Epithelial cell of esophagus (primary cell): ENCODE measurements around the gene MSH3.

Experiments used
- DNase-seq: peaks from one replicate; pipeline ENCODE4 v3.0.0; 2010; ENCODE audit warnings: low read depth
- H3K4me3 ChIP-seq: 2 replicates; pipeline ENCODE4 v1.5.1; 2011; ENCODE audit warnings: mild to moderate bottlenecking, low read length, control low read depth
- TF ChIP-seq, protein P1 (sequence below): IDR thresholded peaks from 2 replicates; pipeline ENCODE4 v1.5.1; 2011; ENCODE audit warnings: low read depth, mild to moderate bottlenecking, low read length, control low read depth, inconsistent platforms; ENCODE audit not compliant: insufficient read depth; ENCODE audit errors: missing control alignments

MSH3 gene

DNA sequence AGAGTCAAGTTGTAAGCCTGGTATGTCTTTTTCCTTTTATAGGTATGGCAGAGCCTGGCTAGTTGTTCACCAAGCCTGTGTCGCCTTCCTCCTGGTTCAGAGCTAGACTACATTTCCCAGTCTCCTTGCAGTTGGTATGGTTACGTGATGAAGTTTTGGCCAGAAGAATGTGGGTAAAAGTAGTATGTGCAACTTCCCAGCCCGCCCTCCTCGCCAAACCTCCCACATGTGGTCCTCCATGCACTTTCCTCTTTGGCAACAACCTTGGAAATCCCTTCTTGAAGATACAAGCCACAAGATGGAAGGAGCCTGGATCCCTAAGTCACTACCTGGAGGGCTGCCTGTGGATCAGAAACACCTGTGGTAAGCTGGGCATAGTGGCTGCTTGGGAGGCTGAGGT is 36.0 kb upstream of the MSH3 start:
- TF ChIP-seq, protein P1, sequence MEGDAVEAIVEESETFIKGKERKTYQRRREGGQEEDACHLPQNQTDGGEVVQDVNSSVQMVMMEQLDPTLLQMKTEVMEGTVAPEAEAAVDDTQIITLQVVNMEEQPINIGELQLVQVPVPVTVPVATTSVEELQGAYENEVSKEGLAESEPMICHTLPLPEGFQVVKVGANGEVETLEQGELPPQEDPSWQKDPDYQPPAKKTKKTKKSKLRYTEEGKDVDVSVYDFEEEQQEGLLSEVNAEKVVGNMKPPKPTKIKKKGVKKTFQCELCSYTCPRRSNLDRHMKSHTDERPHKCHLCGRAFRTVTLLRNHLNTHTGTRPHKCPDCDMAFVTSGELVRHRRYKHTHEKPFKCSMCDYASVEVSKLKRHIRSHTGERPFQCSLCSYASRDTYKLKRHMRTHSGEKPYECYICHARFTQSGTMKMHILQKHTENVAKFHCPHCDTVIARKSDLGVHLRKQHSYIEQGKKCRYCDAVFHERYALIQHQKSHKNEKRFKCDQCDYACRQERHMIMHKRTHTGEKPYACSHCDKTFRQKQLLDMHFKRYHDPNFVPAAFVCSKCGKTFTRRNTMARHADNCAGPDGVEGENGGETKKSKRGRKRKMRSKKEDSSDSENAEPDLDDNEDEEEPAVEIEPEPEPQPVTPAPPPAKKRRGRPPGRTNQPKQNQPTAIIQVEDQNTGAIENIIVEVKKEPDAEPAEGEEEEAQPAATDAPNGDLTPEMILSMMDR: no peak
- DNase-seq: no peak
- no peak overlapping the region for H3K4me3 ChIP-seq

DNA sequence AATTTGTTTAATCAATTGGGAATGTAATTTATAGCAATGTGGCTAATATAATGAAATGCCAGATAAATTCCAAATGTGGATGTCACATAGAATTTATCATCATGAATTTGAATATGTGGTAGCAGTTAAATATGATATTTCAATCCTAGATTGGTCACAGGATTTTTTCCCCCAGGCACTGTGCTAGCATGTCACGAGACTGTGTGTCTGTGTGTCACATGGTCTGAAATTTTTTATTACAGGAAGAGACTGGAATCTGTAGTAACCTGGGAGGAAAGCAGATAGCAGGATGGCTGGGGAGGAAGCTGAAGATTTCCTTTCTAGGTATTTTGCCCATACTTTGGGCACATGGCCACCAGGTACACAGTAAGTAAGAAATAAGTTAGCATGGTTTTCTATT is 35.4 kb upstream of the MSH3 start:
- no peak overlapping the region for H3K4me3 ChIP-seq
- DNase-seq: no peak
- TF ChIP-seq, protein P1: no peak

DNA sequence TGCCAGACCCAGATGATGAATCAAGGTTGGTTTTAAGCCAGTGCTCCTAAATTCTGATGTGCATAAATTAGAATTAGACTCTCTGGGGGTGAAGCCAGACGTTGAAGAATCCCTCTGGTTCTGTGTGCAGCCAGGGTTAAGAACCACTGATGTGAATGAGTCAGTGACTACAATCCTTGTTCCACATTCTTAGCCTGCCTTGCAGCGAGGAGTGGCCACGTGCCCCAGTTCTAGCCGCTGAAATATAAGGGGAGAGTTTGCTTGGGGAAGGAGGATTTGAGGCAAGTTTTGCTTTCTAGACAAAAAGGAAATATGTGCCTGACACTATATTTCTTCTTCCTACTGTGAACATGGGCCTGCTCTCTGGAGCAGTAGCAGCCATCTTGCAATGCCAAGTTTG is 34.2 kb upstream of the MSH3 start:
- TF ChIP-seq, protein P1: no peak
- H3K4me3 ChIP-seq: no peak overlapping the region
- DNase-seq: no peak

DNA sequence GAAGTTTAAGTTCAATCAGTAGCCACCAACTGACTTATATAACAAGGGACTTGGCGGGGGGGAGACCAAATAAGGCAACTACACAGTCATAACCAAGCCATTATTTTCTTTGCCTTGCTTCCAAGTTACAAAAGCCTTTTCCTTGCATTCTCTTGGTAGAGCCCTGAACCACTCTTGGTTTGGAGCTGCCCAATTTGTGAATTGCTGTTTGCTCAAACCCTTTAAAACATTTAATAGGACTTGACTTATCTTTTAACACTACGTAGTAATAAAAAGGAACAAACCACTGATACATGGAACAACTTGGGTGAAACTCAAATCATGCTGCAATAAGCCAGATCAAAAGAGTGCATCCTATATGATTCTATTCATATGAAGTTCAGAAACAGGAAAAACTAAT is 31.7 kb upstream of the MSH3 start:
- no peak for DNase-seq
- TF ChIP-seq, protein P1: no peak
- H3K4me3 ChIP-seq: no peak overlapping the region

DNA sequence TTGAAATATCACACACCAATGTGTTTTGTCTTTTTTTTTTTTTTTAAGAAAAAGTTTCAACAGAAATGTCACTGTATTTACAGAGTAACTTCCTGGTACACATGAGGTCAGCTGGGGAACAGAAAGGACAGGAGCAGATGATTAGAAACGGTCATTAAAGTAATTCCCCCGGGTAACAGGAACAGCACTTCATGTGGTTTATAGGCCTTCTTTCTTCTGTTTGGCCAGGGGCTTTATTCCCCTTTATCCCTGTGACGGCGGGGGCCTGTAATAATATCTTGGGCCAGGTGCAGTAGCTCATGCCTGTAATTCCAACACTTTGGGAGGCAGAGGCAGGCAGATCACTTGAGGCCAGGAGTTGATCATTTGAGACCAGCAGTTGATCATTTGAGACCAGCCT is 30.5 kb upstream of the MSH3 start:
- no peak for DNase-seq
- TF ChIP-seq, protein P1: no peak

DNA sequence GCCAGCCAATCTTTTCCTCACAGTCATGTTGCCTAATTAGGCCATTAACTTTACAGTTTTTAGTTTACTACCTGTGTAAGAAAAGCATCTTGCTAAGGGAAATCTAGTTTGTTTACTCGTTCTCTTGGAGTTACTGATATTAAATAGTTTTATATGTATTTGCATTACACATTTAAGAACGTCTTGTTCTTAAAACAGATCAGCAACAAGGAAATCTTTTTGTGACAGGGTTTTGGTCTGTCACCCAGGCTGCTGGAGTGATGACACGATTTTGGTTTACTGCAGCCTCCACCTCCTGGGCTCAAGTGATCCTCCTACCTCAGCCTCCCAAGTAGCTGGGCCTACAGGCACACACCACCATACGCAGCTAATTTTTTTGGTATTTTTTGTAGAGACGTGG is 29.2 kb upstream of the MSH3 start:
- DNase-seq: no peak
- no peak overlapping the region for H3K4me3 ChIP-seq
- TF ChIP-seq, protein P1: no peak

More for the DNA sequence above, 30.5 kb upstream of the MSH3 start:
- H3K4me3 ChIP-seq: no peak overlapping the region

DNA sequence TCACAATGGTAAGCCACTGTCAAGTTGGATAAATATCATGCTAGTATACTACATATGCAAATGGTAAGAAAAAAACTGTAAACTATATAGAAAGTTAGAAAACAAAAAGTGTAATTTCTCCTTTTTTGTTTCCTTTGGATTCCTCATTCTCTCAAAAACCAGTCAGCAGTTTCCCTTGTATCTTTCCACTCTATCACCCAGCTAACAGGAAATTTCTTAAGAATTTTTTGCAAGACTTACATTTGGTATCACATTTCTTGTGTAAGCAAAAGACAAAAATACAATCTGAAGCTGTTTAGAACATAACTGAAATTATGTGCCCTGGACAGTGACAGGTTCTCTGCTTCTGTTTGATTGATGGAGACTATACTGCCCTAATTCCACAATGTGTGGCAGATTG is 25.2 kb upstream of the MSH3 start:
- no peak for DNase-seq
- no peak overlapping the region for H3K4me3 ChIP-seq
- TF ChIP-seq, protein P1: no peak
